Measurements from ENCODE around the gene SP9. TPM values are rescaled to one million over a fixed set of nuclear protein-coding genes. Genes with fewer than 3 reads are reported as not detected.

The SP9 gene
- total RNA-seq, 1 experiment from 2014 or later: 1.3 TPM

DNA sequence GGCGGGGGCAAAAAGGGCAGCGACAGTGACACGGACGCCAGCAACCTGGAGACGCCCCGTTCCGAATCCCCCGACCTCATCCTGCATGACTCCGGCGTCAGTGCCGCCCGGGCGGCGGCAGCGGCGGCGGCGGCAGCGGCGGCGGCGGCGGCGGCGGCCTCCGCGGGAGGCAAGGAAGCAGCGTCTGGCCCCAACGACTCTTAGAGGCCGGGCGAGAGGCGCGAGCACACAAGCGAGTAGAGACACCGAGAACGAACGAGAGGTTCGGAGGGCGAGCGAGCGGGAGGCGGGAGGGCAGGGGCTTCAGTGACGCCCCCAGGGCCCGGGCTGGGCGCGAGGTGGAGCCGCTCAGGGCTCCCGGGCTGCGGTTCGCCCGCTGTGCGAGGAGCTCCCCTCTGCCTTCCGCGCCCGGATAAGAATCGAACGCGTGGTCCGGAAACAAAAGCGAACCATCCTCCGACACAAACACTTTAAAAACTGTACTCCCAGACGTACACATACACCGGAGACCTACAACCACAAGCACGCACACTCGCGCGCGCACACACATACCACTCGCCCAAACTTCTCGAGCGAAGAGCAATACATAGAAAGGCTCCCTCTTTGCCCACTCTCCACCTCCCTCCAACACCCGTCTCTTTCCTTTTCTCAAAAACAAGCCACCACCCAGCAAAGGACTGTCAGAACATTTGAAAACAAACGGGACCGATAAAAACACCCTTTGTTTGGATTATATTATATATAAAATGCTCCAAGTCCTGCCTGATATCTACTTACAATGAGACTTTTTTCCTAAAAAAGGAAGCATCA, 2.8 kb downstream of the SP9 start:
- no peaks in the 10 kb centered on the region for H3K9me3 ChIP-seq (replicated peaks)
- H3K4me3 ChIP-seq: no peak overlapping the region

DNA sequence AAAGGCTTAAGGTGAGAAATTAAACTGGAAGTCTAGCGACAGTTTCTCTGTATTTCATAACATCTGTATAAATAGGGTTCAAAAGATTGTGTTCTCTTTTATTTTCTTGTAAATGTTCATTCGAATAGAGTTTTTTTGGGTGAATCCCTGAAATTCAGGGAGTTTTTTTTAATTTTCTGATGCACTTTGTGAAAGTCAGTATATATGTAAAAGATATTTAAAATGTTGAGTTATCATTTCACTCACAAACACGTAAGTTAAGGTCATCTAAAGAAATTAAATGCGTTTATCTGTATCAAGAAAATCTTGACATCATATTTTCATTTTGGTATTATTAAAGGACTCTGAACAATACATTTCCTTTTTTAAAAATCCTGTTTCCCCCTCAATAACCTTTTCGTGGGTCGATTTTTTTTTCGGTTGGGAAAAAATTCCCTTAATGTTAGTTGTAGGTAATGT, 3.4 kb downstream of the SP9 start:
- H3K9me3 ChIP-seq (replicated peaks): no peaks in the 10 kb centered on the region
- no peak overlapping the region for H3K27ac ChIP-seq

More for the DNA sequence above, 2.8 kb downstream of the SP9 start:
- no peaks in the 10 kb centered on the region for H3K27me3 ChIP-seq (replicated peaks)
- peaks cover 17% of the 10 kb centered on the region for H3K4me1 ChIP-seq (replicated peaks)
- no peaks in the 10 kb centered on the region for H3K36me3 ChIP-seq
- DNase-seq (ENCODE audit: low read depth in 1 of 2, low spot score in 2 of 2): no peak
- no peak overlapping the region for H3K27ac ChIP-seq

DNA sequence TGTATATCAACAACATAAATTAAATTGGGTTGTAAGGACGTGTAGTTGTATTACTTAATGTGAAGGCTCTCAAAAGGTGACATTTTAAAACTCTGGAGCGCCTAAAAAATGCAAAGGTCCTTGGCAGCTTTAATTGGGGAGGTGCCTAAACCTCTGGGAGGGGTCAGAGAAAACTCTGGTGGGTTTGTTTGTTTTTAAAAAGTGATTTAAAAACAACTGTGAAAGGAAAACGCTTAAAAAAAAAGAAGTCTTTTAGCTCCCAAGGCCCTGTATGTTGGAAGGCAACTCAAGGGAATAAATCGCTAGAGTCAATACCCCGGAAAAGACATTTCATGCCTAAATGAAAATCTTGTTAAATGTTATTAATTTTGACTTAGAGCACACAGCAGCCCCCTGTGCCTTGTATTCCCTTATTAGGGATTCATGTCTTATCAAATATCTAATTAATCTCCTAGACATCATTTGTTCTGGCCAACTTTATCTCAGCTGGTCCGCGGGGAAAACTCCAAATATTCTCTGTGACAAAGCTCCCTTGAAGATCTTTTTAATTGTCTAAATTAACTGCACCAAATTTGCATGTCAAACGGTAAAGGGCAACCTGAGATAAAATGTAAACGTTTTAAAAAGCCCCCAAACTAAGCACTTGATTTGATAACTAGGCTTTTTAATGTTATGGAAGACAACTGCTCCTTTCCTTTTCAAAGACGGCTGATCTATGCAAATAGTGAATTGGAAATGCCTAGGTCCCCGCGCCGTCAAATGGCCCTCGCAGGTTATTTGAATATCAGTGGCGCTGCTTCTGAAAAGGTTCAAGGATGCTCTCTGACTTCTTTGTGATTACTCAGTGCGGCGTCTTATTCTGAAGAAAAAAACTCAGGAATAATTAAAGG, 4.2 kb downstream of the SP9 start:
- Histone ChIP-seq H3K27me3 (replicated peaks) (no peaks in the 10 kb centered on the region), H3K4me1 (replicated peaks) (peaks cover 17% of the 10 kb centered on the region), H3K9me3 (replicated peaks) (no peaks in the 10 kb centered on the region), H3K27ac (no peak overlapping the region), H3K4me3 (no peak overlapping the region), H3K36me3 (no peaks in the 10 kb centered on the region)
- no peak for DNase-seq (ENCODE audit: low read depth in 1 of 2, low spot score in 2 of 2)

More for the DNA sequence above, 3.4 kb downstream of the SP9 start:
- H3K27me3 ChIP-seq (replicated peaks): no peaks in the 10 kb centered on the region
- H3K36me3 ChIP-seq: no peaks in the 10 kb centered on the region
- H3K4me1 ChIP-seq (replicated peaks): peaks cover 17% of the 10 kb centered on the region
- H3K4me3 ChIP-seq: no peak overlapping the region
- no peak for DNase-seq (ENCODE audit: low read depth in 1 of 2, low spot score in 2 of 2)

DNA sequence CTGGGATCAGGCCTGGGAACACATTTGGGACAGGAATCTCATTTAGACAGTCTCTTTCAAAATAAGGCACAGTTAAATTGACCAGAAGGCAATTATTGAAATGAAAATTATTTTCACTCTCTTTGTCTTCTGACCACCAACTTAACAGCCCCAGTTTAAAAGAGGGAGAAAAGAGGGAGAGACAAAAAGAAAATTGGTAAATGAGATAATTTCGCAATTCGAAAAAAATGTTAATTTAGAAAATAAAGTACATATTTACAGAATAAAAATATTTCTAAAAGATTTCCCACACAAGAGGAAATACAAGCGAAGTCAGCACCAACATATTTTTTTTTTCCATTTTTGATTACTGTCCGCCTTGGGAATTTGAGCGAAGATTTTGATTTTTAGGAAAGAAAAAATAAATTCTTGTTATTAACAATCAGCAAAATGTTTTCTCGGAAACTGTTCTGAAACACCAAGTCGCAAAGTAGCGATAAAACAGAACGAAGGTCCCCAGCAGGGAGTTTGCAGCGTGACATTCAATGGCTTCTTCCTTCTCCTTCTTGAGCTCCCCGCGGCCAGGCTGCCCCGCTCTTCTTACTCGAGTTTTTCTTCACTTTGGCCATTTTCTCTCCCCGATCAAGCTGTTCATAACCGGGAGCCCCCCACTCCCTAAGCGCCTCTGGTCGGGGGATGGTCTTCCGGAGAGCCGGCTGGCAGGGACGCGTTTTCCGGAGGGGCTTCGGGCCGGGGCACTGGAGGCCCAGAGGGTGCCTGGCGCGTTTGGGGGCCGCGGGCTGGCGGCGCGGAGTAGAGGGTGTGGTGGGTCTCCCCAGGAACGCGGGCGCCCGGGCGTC, 5.0 kb downstream of the SP9 start:
- no peak overlapping the region for H3K27ac ChIP-seq

DNA sequence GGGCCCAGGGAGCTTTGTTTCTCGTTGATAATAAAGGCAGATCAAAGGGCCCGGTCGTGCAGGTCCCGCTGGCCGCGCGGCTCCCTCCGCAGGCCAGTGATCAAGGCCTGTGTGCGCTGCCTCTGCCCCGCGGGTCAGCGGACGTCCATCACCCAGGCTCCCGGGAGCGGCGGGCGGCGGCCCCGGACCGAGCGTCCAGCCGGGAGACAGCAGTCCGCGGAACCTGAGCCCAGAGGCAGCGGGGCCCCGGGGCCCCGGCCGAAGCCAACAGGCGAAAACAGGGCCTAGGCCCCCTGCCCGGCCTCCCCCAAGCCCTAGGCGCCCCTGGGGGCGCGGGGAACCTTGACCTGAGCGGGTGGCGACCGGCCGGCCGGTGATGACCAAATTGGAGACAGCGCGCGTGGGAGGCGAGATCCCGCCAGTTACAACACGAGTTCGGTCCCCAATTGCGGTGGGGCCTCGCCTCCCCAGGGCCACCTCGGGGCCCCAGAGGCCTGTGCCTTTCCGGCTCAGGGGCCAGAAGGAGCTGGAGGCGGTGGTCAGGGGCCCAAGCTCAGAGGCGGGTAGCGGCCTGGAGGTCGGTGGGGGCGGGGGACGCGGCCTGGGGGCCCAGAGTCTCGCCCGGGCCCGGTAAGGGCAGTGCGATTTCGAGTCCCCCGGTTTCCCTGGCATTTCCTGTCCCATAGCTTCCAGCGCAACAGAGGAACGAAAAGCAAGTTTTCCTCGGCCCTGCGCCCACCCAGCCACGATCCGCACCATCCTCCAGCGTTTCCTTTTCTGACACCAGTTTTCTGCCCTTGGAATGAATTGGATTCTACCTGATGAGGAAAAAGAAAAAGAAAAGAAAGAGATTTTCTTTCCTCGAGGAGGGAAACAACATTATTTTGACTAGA, 5.9 kb downstream of the SP9 start:
- no peak for DNase-seq (ENCODE audit: low read depth in 1 of 2, low spot score in 2 of 2)
- no peak overlapping the region for H3K27ac ChIP-seq
- H3K27me3 ChIP-seq (replicated peaks): no peaks in the 10 kb centered on the region
- no peaks in the 10 kb centered on the region for H3K9me3 ChIP-seq (replicated peaks)
- no peak overlapping the region for H3K4me3 ChIP-seq
- H3K4me1 ChIP-seq (replicated peaks): peaks cover 15% of the 10 kb centered on the region
- H3K36me3 ChIP-seq: no peaks in the 10 kb centered on the region

More for the DNA sequence above, 5.0 kb downstream of the SP9 start:
- no peak for DNase-seq (ENCODE audit: low read depth in 1 of 2, low spot score in 2 of 2)
- H3K9me3 ChIP-seq (replicated peaks): no peaks in the 10 kb centered on the region
- H3K4me1 ChIP-seq (replicated peaks): peaks cover 17% of the 10 kb centered on the region
- no peaks in the 10 kb centered on the region for H3K27me3 ChIP-seq (replicated peaks)
- no peaks in the 10 kb centered on the region for H3K36me3 ChIP-seq
- H3K4me3 ChIP-seq: no peak overlapping the region

DNA sequence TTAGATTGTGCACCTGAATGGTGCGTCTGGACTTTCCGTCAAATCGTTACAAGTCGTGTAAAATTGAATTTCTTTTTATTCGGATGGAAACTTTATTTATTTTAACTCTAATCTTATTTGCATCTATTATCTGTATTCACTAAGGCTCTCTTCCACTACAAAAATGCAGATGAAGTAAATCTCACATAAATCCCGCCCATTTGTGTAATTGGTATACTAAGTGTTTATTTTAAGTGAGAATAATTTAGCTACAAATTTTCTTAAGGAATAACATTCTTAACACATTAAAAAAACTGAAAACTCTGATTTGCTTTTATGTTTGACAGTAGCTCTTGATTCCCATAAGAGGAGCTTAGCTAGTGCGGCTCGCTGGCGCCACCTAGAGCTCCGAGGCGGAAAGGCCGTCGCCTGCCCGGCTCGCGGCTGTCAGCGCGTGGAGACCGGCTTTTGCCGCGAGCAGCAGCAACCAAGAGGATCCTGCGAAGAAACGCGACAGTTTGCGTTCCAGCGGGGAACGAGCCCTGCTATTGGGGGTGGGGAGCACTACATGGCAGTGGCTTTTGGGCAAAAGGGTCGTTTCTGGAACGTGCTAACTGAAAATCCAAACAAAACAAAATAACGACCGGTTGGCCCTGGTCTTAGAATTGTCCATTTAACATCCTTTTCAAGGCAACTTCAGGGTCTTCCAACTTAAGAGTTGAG, 6.7 kb downstream of the SP9 start:
- Histone ChIP-seq H3K27me3 (replicated peaks) (no peaks in the 10 kb centered on the region), H3K9me3 (replicated peaks) (no peaks in the 10 kb centered on the region), H3K4me3 (0 out of 2 replicates have a peak overlapping the region, but pooled peaks have one; percentile 3), H3K36me3 (no peaks in the 10 kb centered on the region), H3K27ac (no peak overlapping the region), H3K4me1 (replicated peaks) (peaks cover 9% of the 10 kb centered on the region)
- peak; percentile 74 to 80 for DNase-seq (ENCODE audit: low read depth in 1 of 2, low spot score in 2 of 2)

DNA sequence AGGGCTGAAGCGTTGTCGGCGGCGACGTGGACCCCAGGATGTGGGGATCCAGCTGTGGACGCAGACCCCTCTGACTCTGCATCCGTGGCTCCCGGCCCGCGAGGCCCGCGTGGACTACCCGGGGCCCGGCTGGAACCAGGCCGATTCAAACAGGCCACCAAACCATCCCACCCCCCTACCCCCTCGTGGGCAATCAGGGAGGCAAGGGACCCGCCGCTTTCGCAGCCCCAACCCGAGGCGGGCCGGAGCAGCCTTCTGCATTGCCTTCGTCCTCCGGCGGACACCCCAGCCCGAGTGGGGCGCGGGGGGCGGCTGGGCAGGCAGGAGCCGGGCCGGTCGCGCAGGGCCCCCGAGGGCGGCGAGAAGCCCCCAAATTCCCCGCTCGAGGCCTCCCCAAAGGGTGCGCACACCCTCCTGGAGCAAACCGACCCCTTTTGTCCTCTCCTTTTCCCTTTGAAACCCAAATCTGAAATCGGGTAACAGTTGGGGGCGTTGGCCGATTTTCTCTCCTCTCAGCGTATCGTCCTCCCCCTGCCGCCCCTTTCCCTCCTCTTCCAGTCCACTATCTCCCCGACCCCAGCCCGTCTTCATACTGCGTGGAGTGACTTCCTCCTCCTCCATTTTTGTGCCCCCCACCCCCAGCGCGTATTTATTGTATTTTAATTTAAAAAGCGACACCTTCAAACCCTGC, 7.4 kb downstream of the SP9 start:
- H3K4me3 ChIP-seq: 0 out of 2 replicates have a peak overlapping the region, but pooled peaks have one; percentile 3
- H3K27ac ChIP-seq: no peak overlapping the region
- no peaks in the 10 kb centered on the region for H3K27me3 ChIP-seq (replicated peaks)

DNA sequence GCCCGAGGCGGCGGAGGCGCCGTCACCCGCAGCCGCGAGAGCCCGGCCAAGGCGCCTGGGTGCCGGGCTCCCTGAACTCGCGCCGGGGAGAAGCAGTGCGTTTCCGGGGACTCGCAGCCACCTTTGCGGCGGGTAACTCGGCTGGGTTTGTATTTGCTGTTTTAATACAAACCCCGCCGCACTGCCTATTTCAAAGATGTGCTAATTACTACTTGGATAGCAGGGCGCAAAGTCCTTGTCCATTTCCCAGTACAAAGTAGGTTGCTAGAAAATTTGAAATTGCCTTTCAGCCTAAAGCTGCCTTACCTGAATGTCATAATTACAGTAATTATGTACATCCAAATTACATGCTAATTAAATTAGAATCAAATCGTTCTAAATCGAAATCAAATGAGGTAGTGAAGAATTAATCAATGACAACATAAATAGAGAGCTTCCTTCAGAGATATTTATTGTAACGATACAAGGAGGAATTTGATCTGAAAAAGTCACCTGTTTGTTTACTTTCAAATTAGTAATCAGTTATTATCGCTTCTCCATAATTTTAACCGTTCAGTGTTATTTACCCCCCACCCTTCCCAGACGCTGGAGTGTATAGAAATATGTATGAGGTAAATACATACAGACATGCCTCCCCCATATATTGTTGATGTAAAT, 8.1 kb downstream of the SP9 start:
- H3K4me3 ChIP-seq: no peak overlapping the region

More for the DNA sequence above, 7.4 kb downstream of the SP9 start:
- no peak for DNase-seq (ENCODE audit: low read depth in 1 of 2, low spot score in 2 of 2)
- H3K4me1 ChIP-seq (replicated peaks): peaks cover 7% of the 10 kb centered on the region
- H3K36me3 ChIP-seq: no peaks in the 10 kb centered on the region
- H3K9me3 ChIP-seq (replicated peaks): no peaks in the 10 kb centered on the region

DNA sequence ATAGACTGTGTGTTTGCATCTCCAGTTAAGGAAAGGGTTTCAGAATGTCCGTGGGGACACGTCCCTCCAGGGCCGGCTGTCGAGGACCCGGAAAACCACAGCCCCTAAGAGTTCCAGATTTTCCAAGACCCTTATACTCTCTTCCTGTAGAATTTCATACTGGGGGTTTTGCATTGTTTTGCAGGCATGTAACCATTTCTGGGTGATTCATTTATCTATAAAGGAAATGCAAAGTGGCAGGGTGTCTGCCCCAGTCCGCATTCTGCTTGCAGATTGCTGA, 8.5 kb downstream of the SP9 start:
- Histone ChIP-seq H3K27me3 (replicated peaks) (no peaks in the 10 kb centered on the region), H3K27ac (no peak overlapping the region), H3K4me1 (replicated peaks) (peaks cover 7% of the 10 kb centered on the region)

More for the DNA sequence above, 8.1 kb downstream of the SP9 start:
- H3K27me3 ChIP-seq (replicated peaks): no peaks in the 10 kb centered on the region
- H3K36me3 ChIP-seq: no peaks in the 10 kb centered on the region
- DNase-seq (ENCODE audit: low read depth in 1 of 2, low spot score in 2 of 2): no peak
- peaks cover 7% of the 10 kb centered on the region for H3K4me1 ChIP-seq (replicated peaks)
- H3K9me3 ChIP-seq (replicated peaks): no peaks in the 10 kb centered on the region
- H3K27ac ChIP-seq: no peak overlapping the region

DNA sequence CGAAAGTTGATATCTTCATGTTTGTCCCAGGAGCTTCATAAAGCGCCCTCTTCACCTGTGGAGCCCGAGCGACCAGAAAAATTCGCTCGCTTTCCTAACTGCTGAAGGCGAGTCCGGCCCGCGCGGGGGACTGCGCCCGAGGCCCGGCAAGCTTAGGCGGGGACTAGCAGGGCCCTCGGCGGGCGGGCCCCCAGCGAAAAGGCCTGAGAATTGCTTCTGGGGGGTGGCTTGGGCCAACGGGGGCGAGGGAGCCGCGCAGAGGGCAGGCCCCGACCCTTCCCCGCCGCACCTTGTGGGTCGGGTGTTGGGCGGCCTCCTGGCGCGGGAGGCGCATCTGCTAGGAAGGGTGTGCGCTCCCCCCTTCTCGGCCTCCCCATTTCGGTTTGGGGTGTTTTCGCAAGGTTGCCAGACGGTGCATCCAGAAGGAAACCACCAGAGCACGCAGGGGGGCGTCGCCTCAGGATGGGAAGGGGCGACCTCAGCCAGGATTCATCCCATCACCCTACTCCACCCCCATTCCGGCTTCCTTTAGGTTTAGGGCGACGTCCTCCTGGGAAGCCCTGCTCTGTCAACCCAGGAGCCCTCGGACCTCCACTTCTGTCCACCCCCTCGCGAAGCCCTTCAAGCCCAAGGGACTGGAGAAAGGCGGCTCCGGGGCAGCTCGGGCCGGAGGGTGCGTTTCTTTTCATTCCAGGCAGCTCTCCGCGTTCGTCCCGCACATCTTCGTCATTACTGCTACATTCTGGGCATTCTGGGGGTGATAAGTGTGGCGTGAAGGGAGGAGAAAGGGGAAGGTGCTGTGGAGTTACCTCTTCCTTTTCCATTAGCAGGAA, 9.1 kb downstream of the SP9 start:
- Histone ChIP-seq H3K4me1 (replicated peaks) (peaks cover 7% of the 10 kb centered on the region), H3K4me3 (no peak overlapping the region), H3K27ac (no peak overlapping the region), H3K36me3 (peaks cover 7% of the 10 kb centered on the region; the same call in 1 of the 2 replicates), H3K27me3 (replicated peaks) (no peaks in the 10 kb centered on the region), H3K9me3 (replicated peaks) (no peaks in the 10 kb centered on the region)
- DNase-seq (ENCODE audit: low read depth in 1 of 2, low spot score in 2 of 2): no peak

More for the DNA sequence above, 8.5 kb downstream of the SP9 start:
- Histone ChIP-seq H3K36me3 (peaks cover 1% of the 10 kb centered on the region; the same call in 1 of the 2 replicates), H3K9me3 (replicated peaks) (no peaks in the 10 kb centered on the region), H3K4me3 (no peak overlapping the region)
- DNase-seq (ENCODE audit: low read depth in 1 of 2, low spot score in 2 of 2): no peak

All from SJSA1 (cell line).